IPS-18a (cell line): ENCODE measurements around the gene FHIT.

ENCODE experiments used
- H3K27ac ChIP-seq: one replicate; pipeline ENCODE4 v1.5.1; 2013; ENCODE audit warnings: low read length
- H3K27me3 ChIP-seq: one replicate; pipeline ENCODE4 v1.6.1; 2013; ENCODE audit warnings: mild to moderate bottlenecking, low read length; ENCODE audit not compliant: control insufficient read depth, insufficient read depth
- H3K36me3 ChIP-seq: one replicate; pipeline ENCODE4 v1.6.1; 2013; ENCODE audit warnings: low read depth, low read length; ENCODE audit not compliant: control insufficient read depth
- H3K4me1 ChIP-seq: one replicate; pipeline ENCODE4 v1.6.1; 2013; ENCODE audit warnings: low read depth, low read length; ENCODE audit not compliant: control insufficient read depth
- H3K4me3 ChIP-seq: one replicate; pipeline ENCODE4 v1.5.1; 2013; ENCODE audit warnings: low read length
- H3K9ac ChIP-seq: one replicate; pipeline ENCODE4 v1.6.1; 2013; ENCODE audit warnings: mild to moderate bottlenecking, low read length, moderate library complexity
- H3K9me3 ChIP-seq: one replicate; pipeline ENCODE4 v1.6.1; 2013; ENCODE audit warnings: low read depth, low read length; ENCODE audit not compliant: control insufficient read depth

FHIT gene

DNA sequence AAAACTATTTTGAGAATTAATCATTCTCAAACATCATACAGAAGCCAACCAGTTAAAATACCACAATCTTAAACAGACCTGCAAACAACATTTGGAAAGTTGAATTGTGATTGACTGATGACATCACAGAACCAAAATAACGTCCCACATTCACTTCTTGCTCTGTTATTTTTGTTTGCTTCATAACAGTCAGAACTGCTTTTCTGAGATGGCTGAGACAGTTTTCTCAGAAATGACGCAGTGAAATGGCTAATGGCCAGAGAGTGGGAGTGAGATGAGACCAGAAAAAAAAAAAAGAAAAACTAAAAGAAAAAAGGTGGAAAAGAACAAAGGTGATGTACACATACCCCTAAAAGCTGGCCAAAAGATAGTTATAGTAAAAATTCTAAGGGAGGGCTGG is 1061.2 kb downstream of the FHIT start:
- Histone ChIP-seq H3K9ac (no peak overlapping the region), H3K36me3 (no peaks in the 10 kb centered on the region), H3K27me3 (no peaks in the 10 kb centered on the region), H3K4me3 (no peak overlapping the region), H3K27ac (no peak overlapping the region), H3K4me1 (peaks cover 8% of the 10 kb centered on the region), H3K9me3 (no peaks in the 10 kb centered on the region)

DNA sequence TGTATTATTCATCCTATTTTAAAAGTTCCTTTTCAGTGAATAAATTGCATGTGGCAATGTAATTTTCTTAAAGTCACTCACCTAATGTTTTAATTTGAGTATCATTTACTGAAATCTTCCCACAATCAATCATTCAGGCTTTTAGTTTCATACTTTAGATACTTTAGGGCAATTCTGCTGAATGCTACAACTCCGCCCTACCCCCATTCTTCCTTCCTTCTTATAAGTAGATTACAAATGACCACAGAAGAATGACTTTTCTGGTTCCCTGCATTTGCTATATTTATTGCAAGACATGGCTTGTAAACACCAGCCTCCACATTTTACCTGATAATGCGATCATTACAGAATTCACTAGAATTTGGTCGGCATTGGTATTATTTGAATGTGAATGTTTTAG is 1061.9 kb downstream of the FHIT start:
- Histone ChIP-seq H3K9me3 (no peaks in the 10 kb centered on the region), H3K36me3 (no peaks in the 10 kb centered on the region), H3K9ac (no peak overlapping the region), H3K4me3 (no peak overlapping the region), H3K27ac (no peak overlapping the region), H3K4me1 (peaks cover 8% of the 10 kb centered on the region), H3K27me3 (no peaks in the 10 kb centered on the region)

DNA sequence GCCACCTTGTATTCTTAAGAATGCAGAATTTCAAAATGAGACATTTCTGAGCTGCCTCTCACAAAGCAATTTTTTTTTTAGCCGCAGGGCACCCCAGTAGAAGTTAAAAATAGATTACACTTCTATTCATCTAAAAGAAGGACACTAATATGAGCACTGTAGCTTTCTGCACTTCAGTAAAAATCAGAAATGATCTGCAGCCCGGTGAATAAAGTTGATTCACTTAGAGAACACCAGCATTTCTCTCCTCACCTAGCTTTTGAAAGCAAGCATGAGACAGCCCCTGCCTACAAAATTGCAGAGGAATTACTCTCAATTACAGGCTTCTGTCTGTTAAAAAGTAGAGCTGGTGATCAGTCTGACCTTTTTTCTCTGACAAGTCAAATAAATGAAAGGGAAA is 1062.4 kb downstream of the FHIT start:
- H3K27ac ChIP-seq = no peak overlapping the region
- H3K4me1 ChIP-seq = peaks cover 8% of the 10 kb centered on the region
- no peak overlapping the region for H3K4me3 ChIP-seq
- no peaks in the 10 kb centered on the region for H3K9me3 ChIP-seq
- no peaks in the 10 kb centered on the region for H3K27me3 ChIP-seq
- H3K36me3 ChIP-seq = no peaks in the 10 kb centered on the region
- H3K9ac ChIP-seq = no peak overlapping the region

DNA sequence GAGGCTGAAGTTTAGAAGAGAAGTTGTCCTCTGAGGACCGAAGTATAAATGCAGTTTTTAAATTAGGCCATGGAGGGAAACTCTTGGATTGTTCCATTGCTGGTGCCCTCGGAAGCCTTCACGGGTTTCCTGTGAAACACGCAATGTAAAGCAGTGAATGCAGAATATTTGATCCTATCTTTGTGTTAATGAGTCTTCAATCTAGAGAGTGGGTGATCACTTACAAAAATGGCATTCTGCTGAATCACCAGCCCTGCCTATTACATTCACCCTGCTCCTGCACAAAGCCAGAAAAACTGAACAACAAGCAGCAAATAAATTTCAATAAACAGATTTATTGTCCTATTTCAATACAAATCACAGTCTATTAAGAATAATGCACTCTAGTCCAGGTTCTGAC is 1063.9 kb downstream of the FHIT start:
- H3K4me3 ChIP-seq = no peak overlapping the region
- no peaks in the 10 kb centered on the region for H3K9me3 ChIP-seq
- H3K27ac ChIP-seq = no peak overlapping the region
- H3K9ac ChIP-seq = no peak overlapping the region
- H3K36me3 ChIP-seq = no peaks in the 10 kb centered on the region
- H3K4me1 ChIP-seq = peaks cover 8% of the 10 kb centered on the region
- no peaks in the 10 kb centered on the region for H3K27me3 ChIP-seq

DNA sequence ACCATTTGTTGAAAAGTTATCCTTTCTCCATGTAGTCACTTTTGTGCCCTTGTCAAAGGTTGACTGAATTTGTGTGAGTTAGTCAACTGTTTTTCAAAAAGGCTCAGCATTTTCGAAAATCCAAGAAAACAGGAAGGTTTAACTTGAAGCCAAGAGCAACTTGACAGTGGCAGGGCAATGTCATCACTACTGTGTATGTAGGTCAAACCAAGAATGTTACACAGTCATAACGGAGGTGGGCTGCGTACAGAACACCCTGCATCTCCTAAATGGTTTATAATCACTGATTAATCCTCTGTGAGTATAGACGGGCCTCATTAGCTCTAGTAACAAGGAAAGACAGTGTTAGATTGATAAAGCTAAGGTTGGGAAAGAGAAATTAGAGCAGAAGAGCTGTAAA is 1064.9 kb downstream of the FHIT start:
- H3K4me1 ChIP-seq = peaks cover 8% of the 10 kb centered on the region
- no peak overlapping the region for H3K9ac ChIP-seq
- no peak overlapping the region for H3K4me3 ChIP-seq
- H3K27me3 ChIP-seq = no peaks in the 10 kb centered on the region
- no peaks in the 10 kb centered on the region for H3K9me3 ChIP-seq
- H3K36me3 ChIP-seq = no peaks in the 10 kb centered on the region
- H3K27ac ChIP-seq = no peak overlapping the region

DNA sequence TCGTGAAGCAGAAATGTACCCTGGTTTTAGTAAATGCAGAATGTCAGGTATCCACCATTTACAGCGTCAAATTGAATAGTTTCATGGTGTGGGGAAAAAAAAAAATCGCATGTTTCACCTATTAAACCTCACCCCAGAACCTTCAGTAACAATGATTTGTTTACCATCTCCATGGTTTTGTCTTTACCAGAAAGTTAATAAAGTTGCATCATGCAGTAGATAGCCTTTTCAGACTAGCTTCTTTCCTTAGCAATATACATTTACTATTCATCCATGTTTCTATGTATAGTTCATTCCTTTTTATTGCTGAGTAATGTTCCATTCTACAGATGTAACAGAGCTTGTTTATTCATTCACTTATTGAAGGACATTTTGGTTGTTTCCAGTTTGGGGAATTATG is 1066.1 kb downstream of the FHIT start:
- H3K36me3 ChIP-seq = no peaks in the 10 kb centered on the region
- no peaks in the 10 kb centered on the region for H3K9me3 ChIP-seq
- H3K4me3 ChIP-seq = no peak overlapping the region
- H3K27me3 ChIP-seq = no peaks in the 10 kb centered on the region
- no peak overlapping the region for H3K27ac ChIP-seq
- peaks cover 8% of the 10 kb centered on the region for H3K4me1 ChIP-seq
- no peak overlapping the region for H3K9ac ChIP-seq

DNA sequence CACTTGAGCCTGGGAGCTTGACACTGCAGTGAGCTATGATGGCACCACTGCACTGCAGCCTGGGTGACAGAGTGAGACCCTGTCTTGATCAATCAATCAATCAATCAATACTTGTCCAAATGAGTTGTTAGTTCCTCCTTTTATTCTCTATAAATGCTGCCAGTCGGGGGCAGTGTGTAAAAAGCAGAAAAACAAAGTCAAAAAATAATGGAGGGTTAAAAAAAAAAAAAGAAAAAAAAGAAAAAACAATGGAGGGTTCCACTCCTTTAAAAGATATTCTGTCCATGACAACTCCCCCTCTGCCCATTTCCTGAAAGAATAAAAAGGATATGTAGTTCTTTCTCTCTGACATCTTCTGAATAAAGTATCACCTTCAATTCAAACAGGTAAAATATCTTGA is 1068.6 kb downstream of the FHIT start:
- peaks cover 5% of the 10 kb centered on the region for H3K4me1 ChIP-seq
- H3K9me3 ChIP-seq = no peaks in the 10 kb centered on the region
- no peaks in the 10 kb centered on the region for H3K36me3 ChIP-seq
- no peaks in the 10 kb centered on the region for H3K27me3 ChIP-seq
- H3K27ac ChIP-seq = no peak overlapping the region
- H3K4me3 ChIP-seq = no peak overlapping the region
- no peak overlapping the region for H3K9ac ChIP-seq

DNA sequence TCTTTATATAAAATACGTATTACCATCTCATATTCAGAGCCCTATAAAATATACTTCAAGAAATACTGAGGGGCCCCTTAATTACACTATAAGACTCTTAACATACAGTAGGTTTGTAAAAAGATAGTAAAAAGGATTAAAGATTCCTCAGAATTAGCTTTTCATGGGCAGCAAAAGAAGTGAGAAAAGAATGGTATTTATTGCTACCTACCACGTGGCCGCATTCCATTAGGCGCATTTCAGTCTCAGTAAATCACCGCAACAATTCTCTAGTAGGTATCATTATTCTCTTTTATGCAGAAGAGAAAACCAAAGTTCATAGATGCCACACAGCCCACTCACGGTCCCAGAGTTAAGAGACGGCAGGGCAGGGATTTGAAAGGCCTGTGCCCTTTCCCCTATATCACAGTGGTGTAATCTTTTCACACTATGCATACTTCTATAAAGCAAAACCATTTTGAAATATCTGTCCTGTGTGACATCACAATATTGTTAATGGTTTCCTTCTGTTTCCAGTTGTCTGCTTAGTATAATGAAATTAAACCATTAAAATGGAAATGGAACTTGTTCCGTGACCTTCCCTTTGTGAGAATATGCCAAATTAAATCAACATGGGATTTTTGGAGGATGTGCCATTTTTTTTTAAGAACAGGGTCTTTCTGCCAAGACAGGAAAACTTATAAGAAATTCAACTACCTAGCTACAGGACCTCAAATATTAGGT is 1072.2 kb downstream of the FHIT start:
- Histone ChIP-seq H3K27ac (no peak overlapping the region), H3K4me3 (no peak overlapping the region), H3K9ac (no peak overlapping the region), H3K9me3 (no peaks in the 10 kb centered on the region), H3K4me1 (no peaks in the 10 kb centered on the region), H3K36me3 (no peaks in the 10 kb centered on the region), H3K27me3 (no peaks in the 10 kb centered on the region)

DNA sequence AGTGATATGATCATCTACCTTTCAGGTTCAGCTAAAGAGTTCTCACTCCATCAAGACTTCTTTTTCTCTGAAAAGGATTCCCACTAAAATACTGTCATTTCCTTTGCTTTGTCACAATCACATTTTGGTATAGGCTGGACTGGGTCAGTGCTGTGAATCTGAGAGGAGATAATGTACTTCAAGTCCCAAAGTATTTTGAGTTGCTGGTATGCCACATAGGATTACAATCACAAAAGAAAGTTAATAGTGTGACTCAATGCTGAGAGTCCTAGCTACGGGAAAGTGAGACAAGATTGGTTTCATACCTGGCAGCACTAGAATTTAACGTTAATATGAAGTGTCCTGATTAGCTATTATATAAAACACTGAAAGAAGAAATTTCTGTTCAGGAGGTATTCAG is 1073.5 kb downstream of the FHIT start:
- no peaks in the 10 kb centered on the region for H3K36me3 ChIP-seq
- H3K4me3 ChIP-seq = no peak overlapping the region
- H3K27ac ChIP-seq = no peak overlapping the region

DNA sequence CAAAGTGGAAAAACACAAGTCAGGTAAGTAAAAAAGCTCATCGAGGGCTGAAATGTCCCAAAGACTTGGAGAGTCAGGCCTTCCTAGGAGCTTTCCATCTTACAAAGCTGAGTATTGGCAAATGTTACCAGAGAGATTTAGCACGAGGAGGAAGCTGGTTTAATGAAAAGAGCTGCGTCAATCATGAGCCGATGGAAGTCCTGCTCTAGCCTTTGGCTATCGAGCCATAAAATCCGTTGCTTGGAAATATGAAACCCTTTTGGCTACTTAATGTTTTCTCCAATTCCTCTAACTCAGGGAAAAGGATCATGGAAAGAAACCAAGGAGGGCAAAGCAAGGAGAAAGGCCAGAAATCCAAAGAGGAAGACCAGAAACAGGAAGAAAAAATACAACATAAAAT is 1074.6 kb downstream of the FHIT start:
- Histone ChIP-seq H3K4me3 (no peak overlapping the region), H3K9me3 (no peaks in the 10 kb centered on the region), H3K27ac (no peak overlapping the region)

More for the DNA sequence above, 1073.5 kb downstream of the FHIT start:
- no peaks in the 10 kb centered on the region for H3K4me1 ChIP-seq
- no peaks in the 10 kb centered on the region for H3K27me3 ChIP-seq
- no peaks in the 10 kb centered on the region for H3K9me3 ChIP-seq
- H3K9ac ChIP-seq = no peak overlapping the region

DNA sequence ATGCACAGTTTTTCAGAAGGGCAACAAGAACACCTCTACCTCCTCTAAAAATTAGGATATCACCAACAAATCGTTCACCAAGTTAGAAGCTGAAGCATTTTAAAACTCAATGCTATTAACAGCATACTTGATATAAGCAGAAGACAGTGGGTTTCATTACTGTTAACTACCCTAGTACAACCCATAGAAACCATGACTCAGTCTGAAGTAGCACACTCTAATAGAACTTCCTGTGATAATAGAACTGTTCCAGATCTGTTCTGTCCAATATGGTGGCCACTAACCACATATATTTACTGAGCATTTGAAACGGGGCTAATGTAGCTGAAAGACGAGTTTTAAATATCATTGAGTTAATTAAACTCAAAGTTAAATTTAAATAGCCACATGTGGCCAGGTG is 1075.6 kb downstream of the FHIT start:
- Histone ChIP-seq H3K36me3 (no peaks in the 10 kb centered on the region), H3K4me3 (no peak overlapping the region), H3K4me1 (no peaks in the 10 kb centered on the region), H3K9me3 (no peaks in the 10 kb centered on the region), H3K27me3 (no peaks in the 10 kb centered on the region), H3K9ac (no peak overlapping the region), H3K27ac (no peak overlapping the region)

More for the DNA sequence above, 1074.6 kb downstream of the FHIT start:
- Histone ChIP-seq H3K4me1 (no peaks in the 10 kb centered on the region), H3K9ac (no peak overlapping the region), H3K27me3 (no peaks in the 10 kb centered on the region), H3K36me3 (no peaks in the 10 kb centered on the region)

DNA sequence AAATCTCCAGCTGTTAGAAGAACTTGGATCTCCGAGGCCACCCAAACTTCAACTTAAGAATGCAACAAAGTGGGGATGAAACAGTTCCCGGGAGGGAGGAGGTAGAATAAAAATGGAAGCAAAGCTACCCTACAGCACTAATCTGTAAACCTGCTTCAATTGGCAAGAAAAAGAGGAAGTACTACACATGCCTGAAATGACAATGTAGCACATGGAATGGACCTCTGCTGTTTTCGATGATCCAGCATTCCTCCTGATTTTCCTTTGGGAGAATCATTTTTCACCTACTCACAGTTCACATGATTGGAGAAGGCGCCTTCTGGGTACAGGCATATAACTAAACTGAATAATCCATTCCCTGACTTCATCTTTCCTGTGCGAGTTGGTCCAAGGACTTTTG is 1081.5 kb downstream of the FHIT start:
- no peak overlapping the region for H3K27ac ChIP-seq
- H3K27me3 ChIP-seq = no peaks in the 10 kb centered on the region
- no peak overlapping the region for H3K4me3 ChIP-seq
- no peaks in the 10 kb centered on the region for H3K4me1 ChIP-seq
- H3K9ac ChIP-seq = no peak overlapping the region
- no peaks in the 10 kb centered on the region for H3K9me3 ChIP-seq
- H3K36me3 ChIP-seq = no peaks in the 10 kb centered on the region
